Transverse colon (tissue), 4 donors: ENCODE data around the gene C11orf21. TPM values are rescaled to one million over a fixed set of nuclear protein-coding genes. Genes with fewer than 3 reads are reported as not detected.
"Not testable (repeated sequence)": the region's sequence is repeated elsewhere in the genome, so short reads cannot be mapped to it uniquely, and the experiment has no call there.

ENCODE experiments used
- DNase-seq: peaks from one replicate; pipeline ENCODE4 v3.0.0-alpha.2; 2019
- H3K27ac ChIP-seq, 4 donors: fragments of 200-600 bp; sonication (generic); 2 replicates each; pipeline ENCODE4 v1.5.1; 2016 to 2018; ENCODE audit warnings: inconsistent platforms in 4 of 4
- H3K27me3 ChIP-seq: fragments of 200-600 bp; sonication (generic); 2 replicates; pipeline ENCODE4 v1.5.1; 2017; ENCODE audit warnings: inconsistent platforms
- H3K36me3 ChIP-seq, 4 donors: fragments of 200-600 bp; sonication (generic); 2 replicates each; pipeline ENCODE4 v1.5.1; 2017 to 2019; ENCODE audit warnings: inconsistent platforms in 4 of 4
- H3K4me1 ChIP-seq, 4 donors: fragments of 200-600 bp; sonication (generic); 2 replicates each; pipeline ENCODE4 v1.5.1; 2017 to 2020; ENCODE audit warnings: inconsistent platforms in 4 of 4
- H3K4me3 ChIP-seq, 4 donors: fragments of 200-600 bp; sonication (generic); 1 replicate in 1 of 4; 2 replicates in 3 of 4; pipeline versions ENCODE4 v1.5.1 to v1.6.1; 2017 to 2019; ENCODE audit warnings: inconsistent platforms in 4 of 4
- H3K9me3 ChIP-seq, 2 donors: fragments of 200-600 bp; sonication (generic); 2 replicates each; pipeline ENCODE4 v1.5.1; 2017 to 2019; ENCODE audit warnings: inconsistent platforms in 2 of 2
- EP300 ChIP-seq: sonication (generic); formaldehyde crosslinking; IDR thresholded peaks from one replicate; pipeline ENCODE4 v1.6.1; 2017; ENCODE audit warnings: antibody characterized with exemption, low read depth
- POLR2A ChIP-seq: fragments of 450-650 bp; IDR thresholded peaks from one replicate; pipeline ENCODE4 v1.6.1; 2016; ENCODE audit warnings: antibody characterized with exemption, mild to moderate bottlenecking, moderate library complexity
- POLR2AphosphoS5 ChIP-seq, 3 donors: sonication (generic); formaldehyde crosslinking; IDR thresholded peaks; one replicate each; pipeline ENCODE4 v1.6.1; 2016; ENCODE audit warnings: antibody characterized with exemption in 3 of 3
- WGBS, 2 donors: methylation state at CpG; one replicate each; pipeline ENCODE4 v1.1.5; 2018; ENCODE audit warnings: low coverage in 1 of 2; 5-methylcytosine and 5-hydroxymethylcytosine counted together
- in situ Hi-C, 4 donors: fragments of 200-750 bp; cut with MboI; loops; one replicate each; pipeline versions ENCODE4 v1.15.0 to v1.15.1; 2017; ENCODE audit warnings: low sequenced_read_pairs in 3 of 4, low pct_ligation_motif_present in 1 of 4, low pct_unique_long_range_greater_than_20kb in 1 of 4
- intact Hi-C: fragments of 100-400 bp; cut with DNase I; formaldehyde crosslinking; loops from one replicate; pipeline ENCODE4 v1.15.1; 2023; ENCODE audit warnings: low total_unique reads
- total RNA-seq, 4 donors: library from RNA; depleted of rRNA; stranded (reverse); fragments of >200 nt; gene quantifications; one replicate each; pipeline ENCODE4 v1.1.0, GENCODE V29; 2016
- TF ChIP-seq, protein P1 (sequence below), 5 experiments: fragments of 200-600 bp in 3 of 5; fragments of 450-650 bp in 2 of 5; sonication (generic) in 3 of 5; IDR thresholded peaks; 1 replicate in 2 of 5; 2 replicates in 3 of 5; pipeline ENCODE4 v1.5.1; 2016 to 2017; ENCODE audit warnings: antibody characterized with exemption in 5 of 5, inconsistent platforms in 3 of 5, mild to moderate bottlenecking in 2 of 5, moderate library complexity in 1 of 5

C11orf21 gene
- total RNA-seq, 4 donors from 2014 or later: 0.27 TPM; not detected in 3

DNA sequence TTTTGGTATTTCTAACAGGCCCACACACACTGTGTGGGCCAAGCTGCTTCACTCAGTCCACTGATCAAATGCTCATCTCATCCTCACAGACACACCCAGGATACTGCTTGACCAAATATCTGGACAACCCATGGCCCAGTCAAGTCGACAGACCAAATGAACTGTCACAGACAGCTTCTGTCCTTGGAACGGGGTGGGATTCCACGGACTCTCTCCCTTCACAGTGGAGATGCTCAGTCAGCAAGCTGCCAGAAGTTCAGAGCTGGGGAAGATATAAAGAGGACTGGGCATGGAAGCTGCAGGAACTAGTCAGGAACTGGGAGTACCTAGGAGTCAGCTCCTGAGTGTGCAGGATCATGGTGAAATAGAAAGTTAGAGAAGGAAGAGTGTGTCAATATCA lies 40.8 kb upstream of the C11orf21 start:
- in situ Hi-C loops: no loop called here
- WGBS, 2 donors: 86% methylated on average over 3 of the region's 3 CpGs; no CpG with 5 or more reads in 1 of the 2 donors
- no peaks in the 10 kb centered on the region for H3K27me3 ChIP-seq
- intact Hi-C loops: no loop called here
- no peaks in the 10 kb centered on the region for H3K4me1 ChIP-seq
- no peak overlapping the region for H3K27ac ChIP-seq
- no peak overlapping the region for H3K4me3 ChIP-seq
- H3K9me3 ChIP-seq: no peaks in the 10 kb centered on the region
- TF ChIP-seq POLR2AphosphoS5 (IDR thresholded peaks at IDR 0.05) (no peak), EP300 (no peak), POLR2A (no peak)
- TF ChIP-seq, protein P1, sequence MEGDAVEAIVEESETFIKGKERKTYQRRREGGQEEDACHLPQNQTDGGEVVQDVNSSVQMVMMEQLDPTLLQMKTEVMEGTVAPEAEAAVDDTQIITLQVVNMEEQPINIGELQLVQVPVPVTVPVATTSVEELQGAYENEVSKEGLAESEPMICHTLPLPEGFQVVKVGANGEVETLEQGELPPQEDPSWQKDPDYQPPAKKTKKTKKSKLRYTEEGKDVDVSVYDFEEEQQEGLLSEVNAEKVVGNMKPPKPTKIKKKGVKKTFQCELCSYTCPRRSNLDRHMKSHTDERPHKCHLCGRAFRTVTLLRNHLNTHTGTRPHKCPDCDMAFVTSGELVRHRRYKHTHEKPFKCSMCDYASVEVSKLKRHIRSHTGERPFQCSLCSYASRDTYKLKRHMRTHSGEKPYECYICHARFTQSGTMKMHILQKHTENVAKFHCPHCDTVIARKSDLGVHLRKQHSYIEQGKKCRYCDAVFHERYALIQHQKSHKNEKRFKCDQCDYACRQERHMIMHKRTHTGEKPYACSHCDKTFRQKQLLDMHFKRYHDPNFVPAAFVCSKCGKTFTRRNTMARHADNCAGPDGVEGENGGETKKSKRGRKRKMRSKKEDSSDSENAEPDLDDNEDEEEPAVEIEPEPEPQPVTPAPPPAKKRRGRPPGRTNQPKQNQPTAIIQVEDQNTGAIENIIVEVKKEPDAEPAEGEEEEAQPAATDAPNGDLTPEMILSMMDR (IDR thresholded peaks at IDR 0.05): no peak
- no peak for DNase-seq
- H3K36me3 ChIP-seq: no peaks in the 10 kb centered on the region

DNA sequence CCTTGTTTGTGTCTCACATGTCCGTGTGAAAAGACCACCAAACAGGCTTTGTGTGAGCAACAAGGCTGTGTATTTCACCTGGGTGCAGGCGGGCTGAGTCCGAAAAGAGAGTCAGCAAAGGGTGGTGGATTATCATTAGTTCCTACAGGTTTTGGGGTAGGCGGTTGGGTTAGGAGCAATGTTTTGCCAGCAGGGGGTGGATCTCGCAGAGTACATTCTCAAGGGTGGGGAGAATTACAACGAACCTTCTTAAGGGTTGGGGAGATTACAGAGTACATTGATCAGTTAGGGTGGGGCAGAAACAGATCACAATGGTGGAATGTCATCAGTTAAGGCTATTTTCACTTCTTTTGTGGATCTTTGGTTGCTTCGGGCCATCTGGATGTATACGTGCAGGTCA lies 37.0 kb upstream of the C11orf21 start:
- H3K36me3 ChIP-seq, DNase-seq, H3K9me3 ChIP-seq, in situ Hi-C loops, H3K27me3 ChIP-seq, H3K4me3 ChIP-seq, H3K4me1 ChIP-seq, H3K27ac ChIP-seq, intact Hi-C loops: not testable (repeated sequence)
- WGBS, 2 donors: 71% methylated on average over 8 of the region's 8 CpGs; no CpG with 5 or more reads in 1 of the 2 donors

DNA sequence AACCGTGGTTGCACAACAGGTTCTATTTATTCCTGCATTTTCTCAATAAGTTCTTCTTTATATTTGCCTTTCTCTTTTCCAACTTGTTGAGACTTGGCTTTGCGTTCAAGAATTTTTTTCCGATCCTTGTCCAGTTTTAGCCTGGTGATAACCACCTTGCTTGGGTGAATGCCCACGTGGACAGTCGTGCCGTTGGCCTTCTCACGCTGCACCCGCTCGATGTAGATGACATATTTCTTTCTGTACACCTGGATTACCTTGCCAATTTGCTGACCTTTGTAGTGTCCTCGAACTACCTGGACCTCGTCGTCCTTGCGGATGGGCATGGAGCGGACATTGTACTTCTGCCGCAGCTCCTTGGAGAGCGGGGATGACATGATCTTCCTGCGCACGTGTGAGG lies 33.6 kb upstream of the C11orf21 start:
- WGBS, 2 donors: 91 to 96% methylated on average over 8 to 18 of the region's 18 CpGs
- DNase-seq, in situ Hi-C loops, H3K36me3 ChIP-seq, H3K4me1 ChIP-seq, H3K27ac ChIP-seq, H3K27me3 ChIP-seq, intact Hi-C loops, H3K9me3 ChIP-seq, H3K4me3 ChIP-seq: not testable (repeated sequence)

DNA sequence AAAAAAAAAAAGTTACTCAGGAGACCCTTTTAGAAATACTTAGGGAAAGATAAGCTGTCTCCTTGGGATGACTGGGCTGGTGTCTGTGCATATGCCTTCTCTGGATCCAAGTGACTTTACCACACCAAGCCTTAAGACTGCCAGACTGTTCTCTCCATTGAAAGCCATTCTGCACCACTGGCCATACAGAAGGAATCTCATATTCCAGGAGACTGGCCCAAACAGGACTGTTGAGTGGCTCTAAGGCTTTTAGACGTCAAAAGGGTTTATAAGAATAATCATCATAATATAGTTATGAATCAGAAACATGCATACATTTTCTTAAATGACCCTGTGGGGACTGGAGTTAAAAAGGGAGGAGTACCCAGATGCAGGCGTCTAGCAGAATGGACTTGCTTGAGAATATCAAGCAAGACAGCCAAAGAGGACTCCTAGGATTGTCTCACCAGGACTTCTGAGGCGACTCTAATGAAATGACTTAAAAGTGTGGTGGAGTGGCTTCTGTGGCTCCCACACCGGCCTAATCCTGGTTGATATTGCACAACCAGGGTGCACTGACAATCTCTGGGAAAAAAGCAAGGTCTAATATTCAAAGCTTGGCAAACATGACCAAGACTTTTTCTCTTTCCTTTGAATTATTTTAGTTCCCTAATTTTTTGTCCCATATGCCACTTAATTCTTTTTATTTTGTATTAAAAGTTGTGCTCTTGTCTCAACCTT lies 31.9 kb upstream of the C11orf21 start:
- H3K4me3 ChIP-seq, H3K9me3 ChIP-seq, DNase-seq, H3K36me3 ChIP-seq, H3K27ac ChIP-seq, H3K27me3 ChIP-seq, H3K4me1 ChIP-seq, intact Hi-C loops, in situ Hi-C loops: not testable (repeated sequence)
- 80% methylated on average over 2 of the region's 4 CpGs; no CpG with 5 or more reads in 1 of the 2 donors for WGBS, 2 donors

DNA sequence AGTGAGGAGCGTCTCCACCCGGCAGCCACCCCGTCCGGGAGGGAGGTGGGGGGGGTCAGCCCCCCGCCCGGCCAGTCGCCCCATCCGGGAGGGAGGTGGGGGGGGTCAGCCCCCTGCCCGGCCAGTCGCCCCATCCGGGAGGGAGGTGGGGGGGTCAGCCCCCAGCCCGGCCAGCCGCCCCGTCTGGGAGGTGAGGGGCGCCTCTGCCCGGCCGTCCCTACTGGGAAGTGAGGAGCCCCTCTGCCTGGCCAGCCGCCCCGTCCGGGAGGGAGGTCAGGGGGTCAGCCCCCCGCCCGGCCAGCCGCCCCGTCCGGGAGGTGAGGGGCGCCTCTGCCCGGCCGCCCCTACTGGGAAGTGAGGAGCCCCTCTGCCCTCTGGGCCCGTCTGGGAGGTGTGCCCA lies 30.9 kb upstream of the C11orf21 start:
- in situ Hi-C loops, H3K9me3 ChIP-seq, H3K36me3 ChIP-seq, H3K4me1 ChIP-seq, H3K27ac ChIP-seq, intact Hi-C loops, DNase-seq, H3K4me3 ChIP-seq, H3K27me3 ChIP-seq: not testable (repeated sequence)
- WGBS, 2 donors: 92% methylated on average over 7 of the region's 29 CpGs; no CpG with 5 or more reads in 1 of the 2 donors

DNA sequence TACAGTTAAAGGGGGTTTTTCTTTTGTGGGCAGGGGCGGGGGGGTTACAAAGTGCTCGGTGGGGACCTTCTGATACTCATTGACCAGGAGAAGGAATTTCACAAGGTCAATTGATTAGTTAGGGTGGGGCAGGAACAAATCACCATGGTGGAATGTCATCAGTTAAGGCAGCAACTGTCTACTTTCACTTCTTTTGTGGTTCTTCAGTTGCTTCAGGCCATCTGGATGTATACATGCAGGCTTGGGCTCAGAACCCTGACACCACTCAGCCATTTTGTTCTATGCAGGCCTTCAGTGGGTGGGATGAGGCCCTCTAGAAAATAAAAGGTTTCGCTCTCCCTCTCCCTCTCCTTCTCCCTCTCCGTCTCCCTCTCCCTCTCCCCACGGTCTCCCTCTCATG lies 29.7 kb upstream of the C11orf21 start:
- no peak for TF ChIP-seq EP300
- TF ChIP-seq, protein P1 (IDR thresholded peaks at IDR 0.05): no peak
- no peak for TF ChIP-seq POLR2AphosphoS5 (IDR thresholded peaks at IDR 0.05)
- TF ChIP-seq POLR2A: no peak
- no peaks in the 10 kb centered on the region for H3K4me1 ChIP-seq
- in situ Hi-C loops (no loop called here), intact Hi-C loops (no loop called here)
- no peaks in the 10 kb centered on the region for H3K36me3 ChIP-seq
- 71 to 75% methylated on average over 1 to 5 of the region's 5 CpGs for WGBS, 2 donors
- H3K4me3 ChIP-seq: no peak overlapping the region
- no peaks in the 10 kb centered on the region for H3K9me3 ChIP-seq
- no peak for DNase-seq
- no peaks in the 10 kb centered on the region for H3K27me3 ChIP-seq
- no peak overlapping the region for H3K27ac ChIP-seq
